Anterior cingulate cortex (tissue), 58 donors: ENCODE results near the gene TTLL3.

Experiments
- DNase-seq, 58 donors: peaks; one replicate each; lab custom pipeline; 2025; lab: John Stamatoyannopoulos, UW

Gene TTLL3

GRCh38 chr3:9797196-9797945, 12.7 kb upstream of the TTLL3 start:
- DNase-seq: no peak

- DNase-seq: no peak
Measured at GRCh38 chr3:9800529-9800928, 9.5 kb upstream of the TTLL3 start.

GRCh38 chr3:9803494-9803893, 6.6 kb upstream of the TTLL3 start:
- peak in 25 of 58 donors; percentile 9 to 77 (median 43) for DNase-seq

- DNase-seq: no peak
Measured at GRCh38 chr3:9804996-9805395, 5.1 kb upstream of the TTLL3 start.

GRCh38 chr3:9806137-9806536, 3.9 kb upstream of the TTLL3 start:
- DNase-seq: no peak

GRCh38 chr3:9806688-9807589, 3.1 kb upstream of the TTLL3 start:
- DNase-seq: no peak

GRCh38 chr3:9807981-9808344, 2.1 kb upstream of the TTLL3 start:
- no peak for DNase-seq

GRCh38 chr3:9808345-9809037, 1.6 kb upstream of the TTLL3 start:
- DNase-seq: no peak

- no peak for DNase-seq
Measured at GRCh38 chr3:9809239-9809614, 835 bp upstream of the TTLL3 start.

- peak in 2 of 58 donors; percentile 41 to 49 for DNase-seq
Measured at GRCh38 chr3:9810433-9810770, 340 bp downstream of the TTLL3 start.

- DNase-seq: no peak
Measured at GRCh38 chr3:9810846-9811245, 784 bp downstream of the TTLL3 start.

GRCh38 chr3:9812870-9813483, 2.9 kb downstream of the TTLL3 start:
- no peak for DNase-seq

GRCh38 chr3:9815986-9816385, 5.9 kb downstream of the TTLL3 start:
- DNase-seq: no peak

GRCh38 chr3:9817436-9817835, 7.4 kb downstream of the TTLL3 start:
- DNase-seq: no peak

- no peak for DNase-seq
Measured at GRCh38 chr3:9818666-9819335, 8.7 kb downstream of the TTLL3 start.

- no peak for DNase-seq
Measured at GRCh38 chr3:9820543-9820942, 10.5 kb downstream of the TTLL3 start.

GRCh38 chr3:9820946-9821345, 10.9 kb downstream of the TTLL3 start:
- DNase-seq: no peak

GRCh38 chr3:9825451-9826040, 15.5 kb downstream of the TTLL3 start:
- DNase-seq: no peak

GRCh38 chr3:9826815-9827573, 16.9 kb downstream of the TTLL3 start:
- DNase-seq: peak in 1 of 58 donors; percentile 10
